ENCODE results near the gene RNF123. TPM values are rescaled to one million over a fixed set of nuclear protein-coding genes. Genes with fewer than 3 reads are reported as not detected.

Gene RNF123
- total and polyA plus RNA-seq, 2 experiments from 2014 or later, result 21.6 to 22.8 TPM

DNA sequence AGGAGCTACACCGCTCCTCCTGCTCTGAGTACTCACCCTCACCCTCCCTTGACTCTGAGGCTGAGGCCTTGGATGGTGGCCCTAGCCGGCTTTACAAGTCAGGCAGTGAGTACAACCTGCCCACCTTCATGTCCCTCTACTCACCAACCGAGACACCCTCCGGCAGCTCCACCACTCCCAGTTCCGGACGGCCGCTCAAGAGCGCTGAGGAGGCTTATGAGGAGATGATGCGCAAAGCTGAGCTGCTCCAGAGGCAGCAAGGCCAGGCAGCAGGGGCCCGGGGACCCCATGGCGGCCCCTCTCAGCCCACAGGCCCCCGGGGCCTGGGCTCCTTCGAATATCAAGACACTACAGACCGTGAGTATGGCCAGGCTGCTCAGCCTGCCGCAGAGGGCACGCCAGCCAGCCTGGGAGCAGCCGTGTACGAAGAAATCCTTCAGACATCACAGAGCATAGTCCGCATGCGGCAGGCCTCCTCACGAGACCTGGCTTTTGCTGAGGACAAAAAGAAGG, 36.4 kb upstream of the RNF123 start:
- TF ChIP-seq EZH2phosphoT487 (IDR thresholded peaks at IDR 0.05; ENCODE audit: insufficient read depth, low read depth) (no peak), EZH2 (IDR thresholded peaks at IDR 0.05; ENCODE audit: insufficient read depth, poor library complexity, severe bottlenecking) (no peak)
- H3K4me3 ChIP-seq, result no peak overlapping the region
- no peaks in the 10 kb centered on the region for H4K20me1 ChIP-seq (ENCODE audit: insufficient read depth)
- no peaks in the 10 kb centered on the region for H3K9me3 ChIP-seq (ENCODE audit: low read depth)
- 0 out of 2 replicates have a peak, but pooled peaks cover 12% of the 10 kb centered on the region for H3K27me3 ChIP-seq (replicated peaks; ENCODE audit: insufficient read depth)
- H3F3A ChIP-seq (ENCODE audit: insufficient read depth), result no peaks in the 10 kb centered on the region
- no peaks in the 10 kb centered on the region for H3K4me1 ChIP-seq (ENCODE audit: insufficient read depth)
- H3K9ac ChIP-seq, result no peak overlapping the region
- WGBS, 2 experiments (ENCODE audit: low coverage in 1 of 2, low lambda C conversion rate in 2 of 2, missing lambda C conversion rate in 2 of 2), result 61 to 62% methylated on average over 21 of the region's 21 CpGs
- H3K79me2 ChIP-seq (ENCODE audit: insufficient read depth), result no peaks in the 10 kb centered on the region
- H3K9me2 ChIP-seq (ENCODE audit: insufficient read depth), result no peaks in the 10 kb centered on the region
- in situ Hi-C loops (cut with MboI), result no loop called here
- no peak overlapping the region for H3K27ac ChIP-seq
- H3K36me3 ChIP-seq (ENCODE audit: low read depth), result no peaks in the 10 kb centered on the region
- H2AFZ ChIP-seq, result no peak overlapping the region
- no peak overlapping the region for H3K4me2 ChIP-seq (ENCODE audit: unreplicated experiment)
- no peak for DNase-seq

DNA sequence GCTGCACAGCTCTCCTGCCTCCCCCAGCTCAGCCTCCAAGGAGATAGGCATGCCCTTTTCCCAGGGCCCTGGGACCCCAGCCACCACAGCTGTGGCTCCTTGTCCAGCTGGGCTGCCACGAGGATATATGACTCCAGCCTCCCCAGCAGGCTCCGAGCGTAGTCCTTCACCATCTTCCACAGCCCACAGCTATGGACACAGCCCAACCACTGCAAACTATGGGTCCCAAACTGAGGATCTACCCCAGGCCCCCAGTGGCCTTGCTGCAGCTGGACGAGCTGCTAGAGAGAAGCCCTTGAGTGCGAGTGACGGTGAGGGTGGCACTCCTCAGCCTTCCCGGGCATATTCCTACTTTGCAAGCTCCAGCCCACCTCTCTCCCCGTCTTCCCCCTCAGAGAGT, 35.7 kb upstream of the RNF123 start:
- no peaks in the 10 kb centered on the region for H3K79me2 ChIP-seq (ENCODE audit: insufficient read depth)
- H4K20me1 ChIP-seq (ENCODE audit: insufficient read depth), result no peaks in the 10 kb centered on the region
- WGBS, 2 experiments (ENCODE audit: low coverage in 1 of 2, low lambda C conversion rate in 2 of 2, missing lambda C conversion rate in 2 of 2), result 45 to 48% methylated on average over 8 of the region's 8 CpGs
- H3K27me3 ChIP-seq (replicated peaks; ENCODE audit: insufficient read depth), result 0 out of 2 replicates have a peak, but pooled peaks cover 12% of the 10 kb centered on the region
- H3K9me3 ChIP-seq (ENCODE audit: low read depth), result no peaks in the 10 kb centered on the region
- H3F3A ChIP-seq (ENCODE audit: insufficient read depth), result no peaks in the 10 kb centered on the region
- in situ Hi-C loops (cut with MboI), result no loop called here
- H3K9ac ChIP-seq, result no peak overlapping the region
- H3K9me2 ChIP-seq (ENCODE audit: insufficient read depth), result no peaks in the 10 kb centered on the region
- no peak overlapping the region for H3K4me2 ChIP-seq (ENCODE audit: unreplicated experiment)
- no peak overlapping the region for H2AFZ ChIP-seq
- H3K36me3 ChIP-seq (ENCODE audit: low read depth), result no peaks in the 10 kb centered on the region
- DNase-seq, result no peak
- H3K27ac ChIP-seq, result no peak overlapping the region
- H3K4me3 ChIP-seq, result no peak overlapping the region
- TF ChIP-seq EZH2phosphoT487 (IDR thresholded peaks at IDR 0.05; ENCODE audit: insufficient read depth, low read depth) (no peak), EZH2 (IDR thresholded peaks at IDR 0.05; ENCODE audit: insufficient read depth, poor library complexity, severe bottlenecking) (no peak)
- no peaks in the 10 kb centered on the region for H3K4me1 ChIP-seq (ENCODE audit: insufficient read depth)

DNA sequence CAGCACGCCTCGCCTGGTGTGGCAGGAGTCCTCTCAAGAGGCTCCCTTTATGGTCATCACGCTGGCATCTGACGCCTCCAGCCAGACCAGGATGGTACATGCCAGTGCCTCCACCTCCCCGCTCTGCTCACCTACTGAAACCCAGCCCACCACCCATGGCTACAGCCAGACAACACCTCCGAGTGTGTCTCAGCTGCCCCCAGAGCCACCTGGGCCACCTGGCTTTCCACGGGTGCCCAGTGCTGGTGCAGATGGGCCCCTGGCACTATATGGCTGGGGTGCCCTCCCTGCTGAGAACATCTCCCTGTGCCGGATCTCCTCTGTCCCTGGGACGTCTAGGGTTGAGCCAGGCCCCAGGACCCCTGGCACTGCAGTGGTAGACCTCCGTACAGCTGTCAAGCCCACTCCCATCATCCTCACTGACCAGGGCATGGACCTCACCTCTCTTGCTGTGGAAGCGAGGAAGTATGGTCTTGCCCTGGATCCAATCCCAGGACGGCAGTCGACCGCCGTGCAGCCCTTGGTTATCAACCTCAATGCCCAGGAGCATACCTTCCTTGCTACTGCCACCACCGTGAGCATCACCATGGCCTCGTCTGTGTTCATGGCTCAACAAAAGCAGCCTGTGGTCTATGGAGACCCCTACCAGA, 35.1 kb upstream of the RNF123 start:
- H3K27me3 ChIP-seq (replicated peaks; ENCODE audit: insufficient read depth), result 0 out of 2 replicates have a peak, but pooled peaks cover 12% of the 10 kb centered on the region
- no peaks in the 10 kb centered on the region for H3K9me3 ChIP-seq (ENCODE audit: low read depth)
- no peak overlapping the region for H3K4me2 ChIP-seq (ENCODE audit: unreplicated experiment)
- no peak overlapping the region for H3K9ac ChIP-seq
- no peak for DNase-seq
- no peaks in the 10 kb centered on the region for H3F3A ChIP-seq (ENCODE audit: insufficient read depth)
- H4K20me1 ChIP-seq (ENCODE audit: insufficient read depth), result no peaks in the 10 kb centered on the region
- no peak overlapping the region for H2AFZ ChIP-seq
- no peaks in the 10 kb centered on the region for H3K4me1 ChIP-seq (ENCODE audit: insufficient read depth)
- TF ChIP-seq EZH2phosphoT487 (IDR thresholded peaks at IDR 0.05; ENCODE audit: insufficient read depth, low read depth), result no peak
- no peaks in the 10 kb centered on the region for H3K79me2 ChIP-seq (ENCODE audit: insufficient read depth)
- no peak overlapping the region for H3K27ac ChIP-seq
- no peaks in the 10 kb centered on the region for H3K36me3 ChIP-seq (ENCODE audit: low read depth)
- no peaks in the 10 kb centered on the region for H3K9me2 ChIP-seq (ENCODE audit: insufficient read depth)
- WGBS, 2 experiments (ENCODE audit: low coverage in 1 of 2, low lambda C conversion rate in 2 of 2, missing lambda C conversion rate in 2 of 2), result 70 to 75% methylated on average over 17 of the region's 17 CpGs
- in situ Hi-C loops (cut with MboI), result no loop called here
- no peak overlapping the region for H3K4me3 ChIP-seq

DNA sequence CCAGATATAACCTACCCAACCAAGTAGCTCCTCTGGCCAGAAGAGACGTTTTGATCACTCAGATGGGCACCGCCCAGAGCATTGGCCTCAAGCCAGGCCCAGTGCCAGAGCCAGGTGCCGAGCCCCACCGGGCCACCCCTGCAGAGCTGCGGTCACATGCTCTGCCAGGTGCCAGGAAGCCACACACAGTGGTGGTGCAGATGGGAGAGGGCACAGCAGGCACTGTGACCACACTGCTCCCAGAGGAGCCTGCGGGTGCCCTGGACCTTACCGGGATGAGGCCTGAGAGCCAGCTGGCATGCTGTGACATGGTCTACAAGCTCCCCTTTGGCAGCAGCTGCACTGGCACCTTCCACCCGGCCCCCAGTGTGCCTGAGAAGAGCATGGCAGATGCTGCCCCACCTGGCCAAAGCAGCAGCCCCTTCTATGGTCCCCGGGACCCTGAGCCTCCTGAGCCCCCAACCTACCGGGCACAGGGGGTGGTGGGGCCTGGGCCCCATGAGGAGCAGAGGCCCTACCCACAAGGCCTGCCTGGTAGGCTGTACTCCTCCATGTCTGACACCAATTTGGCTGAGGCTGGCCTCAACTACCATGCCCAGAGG, 34.3 kb upstream of the RNF123 start:
- no peak overlapping the region for H2AFZ ChIP-seq
- 62 to 65% methylated on average over 7 to 10 of the region's 10 CpGs for WGBS, 2 experiments (ENCODE audit: low coverage in 1 of 2, low lambda C conversion rate in 2 of 2, missing lambda C conversion rate in 2 of 2)
- 0 out of 2 replicates have a peak, but pooled peaks cover 12% of the 10 kb centered on the region for H3K27me3 ChIP-seq (replicated peaks; ENCODE audit: insufficient read depth)
- no peaks in the 10 kb centered on the region for H3K79me2 ChIP-seq (ENCODE audit: insufficient read depth)
- no peaks in the 10 kb centered on the region for H3K9me2 ChIP-seq (ENCODE audit: insufficient read depth)
- H3K9me3 ChIP-seq (ENCODE audit: low read depth), result no peaks in the 10 kb centered on the region
- H3K4me2 ChIP-seq (ENCODE audit: unreplicated experiment), result no peak overlapping the region
- in situ Hi-C loops (cut with MboI), result no loop called here
- DNase-seq, result no peak
- H3K36me3 ChIP-seq (ENCODE audit: low read depth), result no peaks in the 10 kb centered on the region
- H3K4me3 ChIP-seq, result no peak overlapping the region
- no peaks in the 10 kb centered on the region for H3K4me1 ChIP-seq (ENCODE audit: insufficient read depth)
- no peak overlapping the region for H3K27ac ChIP-seq
- H3F3A ChIP-seq (ENCODE audit: insufficient read depth), result no peaks in the 10 kb centered on the region
- no peak overlapping the region for H3K9ac ChIP-seq
- H4K20me1 ChIP-seq (ENCODE audit: insufficient read depth), result no peaks in the 10 kb centered on the region
- TF ChIP-seq EZH2phosphoT487 (IDR thresholded peaks at IDR 0.05; ENCODE audit: insufficient read depth, low read depth) (no peak), EZH2 (IDR thresholded peaks at IDR 0.05; ENCODE audit: insufficient read depth, poor library complexity, severe bottlenecking) (no peak)
